SU-DHL-6 (cell line): ENCODE data around the gene REELD1.

Experiments
- CTCF ChIP-seq: fragments of 200-600 bp; sonication (generic); IDR thresholded peaks from one replicate; pipeline ENCODE4 v1.5.1; 2017; ENCODE audit warnings: antibody characterized with exemption, mild to moderate bottlenecking, low read length, moderate library complexity; ENCODE audit not compliant: insufficient read depth, poor library complexity, severe bottlenecking
- EZH2phosphoT487 ChIP-seq: fragments of 200-600 bp; sonication (generic), shearing (Covaris generic); conservative IDR thresholded peaks from 2 replicates; pipeline ENCODE4 v1.6.1; 2018; ENCODE audit warnings: mild to moderate bottlenecking, antibody characterized with exemption, low read length, moderate library complexity, mixed read lengths

- TF ChIP-seq CTCF (no peak), EZH2phosphoT487 (no peak)
Observed at GRCh38 chr4:146278986-146279385, 64.6 kb downstream of the REELD1 start.
